ENCODE results near the gene BRD7. TPM values are rescaled to one million over a fixed set of nuclear protein-coding genes. Genes with fewer than 3 reads are reported as not detected.

The BRD7 gene
- total and polyA plus RNA-seq, 4 donors, result 13.3 to 34.3 (median 14.1) TPM

- TF ChIP-seq JUND (IDR thresholded peaks at IDR 0.05) (no peak), TAF1 (conservative IDR thresholded peaks at IDR 0.05) (no peak), RXRA (IDR thresholded peaks at IDR 0.05) (no peak), FOXA1 (IDR thresholded peaks at IDR 0.05) (no peak), SP1 (IDR thresholded peaks at IDR 0.05) (no peak), EGR1 (IDR thresholded peaks at IDR 0.05; ENCODE audit: low read depth in 2 of 2) (no peak), RAD21 (IDR thresholded peaks at IDR 0.05) (no peak)
- TF ChIP-seq, protein P1, sequence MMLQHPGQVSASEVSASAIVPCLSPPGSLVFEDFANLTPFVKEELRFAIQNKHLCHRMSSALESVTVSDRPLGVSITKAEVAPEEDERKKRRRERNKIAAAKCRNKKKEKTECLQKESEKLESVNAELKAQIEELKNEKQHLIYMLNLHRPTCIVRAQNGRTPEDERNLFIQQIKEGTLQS (IDR thresholded peaks at IDR 0.05), result no peak
Observed at GRCh38 chr16:50303041-50303604, 65.7 kb downstream of the BRD7 start (continued).

- 88% methylated on average over 15 of the region's 15 CpGs for WGBS
- no peak overlapping the region for H3K27ac ChIP-seq (ENCODE audit: low read depth in 1 of 2, low read length in 2 of 2)
Observed at GRCh38 chr16:50302472-50303005, 66.2 kb downstream of the BRD7 start.

More at GRCh38 chr16:50302472-50303005, 66.2 kb downstream of the BRD7 start:
- no peaks in the 10 kb centered on the region for H3K9me3 ChIP-seq (ENCODE audit: control insufficient read depth in 4 of 4, low read length in 3 of 4)
- H3K27me3 ChIP-seq (ENCODE audit: control insufficient read depth in 4 of 4, insufficient read depth in 4 of 4, low read length in 3 of 4), result no peaks in the 10 kb centered on the region
- no peak for DNase-seq (ENCODE audit: low spot score)
- no peaks in the 10 kb centered on the region for H3K4me1 ChIP-seq (ENCODE audit: control insufficient read depth in 4 of 4, insufficient read depth in 4 of 4, low read length in 3 of 4)
- TF ChIP-seq HNF4A (conservative IDR thresholded peaks at IDR 0.05) (no peak), YY1 (IDR thresholded peaks at IDR 0.05) (no peak), RXRA (IDR thresholded peaks at IDR 0.05) (no peak), SP1 (IDR thresholded peaks at IDR 0.05) (no peak), CTCF (IDR thresholded peaks at IDR 0.05; ENCODE audit: low read depth, low read length, missing input control) (no peak), HNF4G (IDR thresholded peaks at IDR 0.05) (no peak), FOXA1 (IDR thresholded peaks at IDR 0.05) (no peak), GABPA (IDR thresholded peaks at IDR 0.05 in 1 of 2, conservative IDR thresholded peaks at IDR 0.05 in 1 of 2) (no peak), REST (IDR thresholded peaks at IDR 0.05) (no peak), RAD21 (IDR thresholded peaks at IDR 0.05) (no peak), NR2F2 (IDR thresholded peaks at IDR 0.05) (no peak), TAF1 (conservative IDR thresholded peaks at IDR 0.05) (no peak), FOXA2 (IDR thresholded peaks at IDR 0.05) (no peak), JUND (IDR thresholded peaks at IDR 0.05) (no peak), MAX (IDR thresholded peaks at IDR 0.05) (no peak), EGR1 (IDR thresholded peaks at IDR 0.05; ENCODE audit: low read depth in 2 of 2) (no peak)
- TF ChIP-seq, protein P1 (IDR thresholded peaks at IDR 0.05), result no peak
- TF ChIP-seq, protein P2, sequence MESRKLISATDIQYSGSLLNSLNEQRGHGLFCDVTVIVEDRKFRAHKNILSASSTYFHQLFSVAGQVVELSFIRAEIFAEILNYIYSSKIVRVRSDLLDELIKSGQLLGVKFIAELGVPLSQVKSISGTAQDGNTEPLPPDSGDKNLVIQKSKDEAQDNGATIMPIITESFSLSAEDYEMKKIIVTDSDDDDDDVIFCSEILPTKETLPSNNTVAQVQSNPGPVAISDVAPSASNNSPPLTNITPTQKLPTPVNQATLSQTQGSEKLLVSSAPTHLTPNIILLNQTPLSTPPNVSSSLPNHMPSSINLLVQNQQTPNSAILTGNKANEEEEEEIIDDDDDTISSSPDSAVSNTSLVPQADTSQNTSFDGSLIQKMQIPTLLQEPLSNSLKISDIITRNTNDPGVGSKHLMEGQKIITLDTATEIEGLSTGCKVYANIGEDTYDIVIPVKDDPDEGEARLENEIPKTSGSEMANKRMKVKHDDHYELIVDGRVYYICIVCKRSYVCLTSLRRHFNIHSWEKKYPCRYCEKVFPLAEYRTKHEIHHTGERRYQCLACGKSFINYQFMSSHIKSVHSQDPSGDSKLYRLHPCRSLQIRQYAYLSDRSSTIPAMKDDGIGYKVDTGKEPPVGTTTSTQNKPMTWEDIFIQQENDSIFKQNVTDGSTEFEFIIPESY (IDR thresholded peaks at IDR 0.05), result no peak
- H3K36me3 ChIP-seq (ENCODE audit: control insufficient read depth in 4 of 4, insufficient read depth in 3 of 4, low read depth in 1 of 4, low read length in 3 of 4), result no peaks in the 10 kb centered on the region
- no peak overlapping the region for H3K9ac ChIP-seq (ENCODE audit: low read depth in 1 of 2, low read length in 2 of 2)
- no peak overlapping the region for H3K4me3 ChIP-seq (ENCODE audit: low read depth in 1 of 3, low read length in 3 of 3)

Data from liver (tissue), 9 donors.